B cell (primary cell): ENCODE measurements around the gene CLCA1.

ENCODE experiments used
- EZH2 ChIP-seq: IDR thresholded peaks from 2 replicates; pipeline ENCODE4 v1.6.1; 2012; ENCODE audit warnings: borderline replicate concordance, low read depth, mild to moderate bottlenecking, moderate library complexity, low read length; ENCODE audit not compliant: insufficient read depth, poor library complexity, severe bottlenecking
- TF ChIP-seq, protein P1 (sequence below): fragments of 200-600 bp; IDR thresholded peaks from one replicate; pipeline ENCODE4 v1.8.0; 2022; ENCODE audit warnings: antibody characterized with exemption, mild to moderate bottlenecking

DNA sequence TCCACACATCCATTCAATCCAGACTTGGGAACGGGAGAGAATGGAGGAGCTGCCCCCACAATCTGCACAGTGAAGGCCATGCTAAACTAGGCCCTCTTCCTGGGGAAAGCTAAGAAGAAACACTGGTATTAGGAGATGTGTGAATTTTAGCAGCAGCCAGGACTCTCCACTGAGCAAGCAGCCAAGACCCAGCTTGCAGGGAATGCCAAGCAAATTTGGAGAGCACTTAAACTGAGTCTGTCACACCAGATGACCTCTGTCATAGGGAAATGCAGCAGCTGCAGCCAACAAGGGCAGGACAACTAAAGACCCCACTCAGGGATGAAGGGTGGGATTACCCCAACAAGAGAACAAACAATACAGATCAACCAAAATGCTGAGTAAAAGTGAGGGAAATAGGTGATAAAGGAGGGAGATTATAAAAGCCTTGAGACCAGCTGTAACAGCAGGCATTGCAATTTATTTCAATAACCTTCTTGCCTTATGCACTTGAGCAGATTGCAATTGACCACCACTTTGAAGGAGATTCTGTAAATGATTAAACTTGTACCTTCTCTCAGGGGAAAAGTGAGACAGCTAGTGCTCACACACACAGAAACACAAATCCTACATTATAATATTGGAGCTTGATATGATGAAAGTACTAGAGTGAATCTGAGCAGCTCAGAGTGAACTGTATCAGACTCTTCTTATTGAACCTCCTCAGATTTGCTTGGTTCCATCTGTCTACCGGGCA, 2.5 kb upstream of the CLCA1 start:
- TF ChIP-seq EZH2 = no peak
- TF ChIP-seq, protein P1, sequence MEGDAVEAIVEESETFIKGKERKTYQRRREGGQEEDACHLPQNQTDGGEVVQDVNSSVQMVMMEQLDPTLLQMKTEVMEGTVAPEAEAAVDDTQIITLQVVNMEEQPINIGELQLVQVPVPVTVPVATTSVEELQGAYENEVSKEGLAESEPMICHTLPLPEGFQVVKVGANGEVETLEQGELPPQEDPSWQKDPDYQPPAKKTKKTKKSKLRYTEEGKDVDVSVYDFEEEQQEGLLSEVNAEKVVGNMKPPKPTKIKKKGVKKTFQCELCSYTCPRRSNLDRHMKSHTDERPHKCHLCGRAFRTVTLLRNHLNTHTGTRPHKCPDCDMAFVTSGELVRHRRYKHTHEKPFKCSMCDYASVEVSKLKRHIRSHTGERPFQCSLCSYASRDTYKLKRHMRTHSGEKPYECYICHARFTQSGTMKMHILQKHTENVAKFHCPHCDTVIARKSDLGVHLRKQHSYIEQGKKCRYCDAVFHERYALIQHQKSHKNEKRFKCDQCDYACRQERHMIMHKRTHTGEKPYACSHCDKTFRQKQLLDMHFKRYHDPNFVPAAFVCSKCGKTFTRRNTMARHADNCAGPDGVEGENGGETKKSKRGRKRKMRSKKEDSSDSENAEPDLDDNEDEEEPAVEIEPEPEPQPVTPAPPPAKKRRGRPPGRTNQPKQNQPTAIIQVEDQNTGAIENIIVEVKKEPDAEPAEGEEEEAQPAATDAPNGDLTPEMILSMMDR = no peak
